Left colon (tissue), 2 donors: ENCODE measurements around the gene BCL2A1. TPM values are rescaled to one million over a fixed set of nuclear protein-coding genes. Genes with fewer than 3 reads are reported as not detected.
"Not testable (repeated sequence)": the region's sequence is repeated elsewhere in the genome, so short reads cannot be mapped to it uniquely, and the experiment has no call there.

Experiments
- ATAC-seq: fragments of 200-7000 bp; cut with Tn5 transposase; one replicate; pipeline ENCODE4 v1.9.1; 2020; ENCODE audit warnings: mild to moderate bottlenecking, moderate library complexity
- DNase-seq, 2 donors: peaks; one replicate each; pipeline ENCODE4 v3.0.0-alpha.2; 2020
- intact Hi-C, 2 donors: fragments of 100-400 bp; cut with DNase I in 1 of 2; cut with micrococcal nuclease in 1 of 2; formaldehyde crosslinking; loops; one replicate each; pipeline versions ENCODE4 v1.11.2 to v1.14.0; 2022; cut with DNase I, micrococcal nuclease
- long read RNA-seq: library from polyadenylated mRNA; unstranded; transcript quantifications from one replicate; pipeline ENCODE4 v2.0.0, GENCODE V29; 2021
- total RNA-seq, 2 donors: library from RNA; stranded (reverse); fragmentation: NEBNext Ultra II Directional; extraction: Animal tissue kit (Norgen Biotek cat#: 25700); gene quantifications; one replicate each; pipeline ENCODE4 v1.2.1, GENCODE V29; 2021
- donor health status: DM: no; HTN: no; CAD: no.
- donor health status: DM: yes; HTN: yes; CAD: no.

BCL2A1 gene
- 1 to 10 TPM; 1.4 to 1.8 TPM for total RNA-seq
- long read RNA-seq, result 0 reads

DNA sequence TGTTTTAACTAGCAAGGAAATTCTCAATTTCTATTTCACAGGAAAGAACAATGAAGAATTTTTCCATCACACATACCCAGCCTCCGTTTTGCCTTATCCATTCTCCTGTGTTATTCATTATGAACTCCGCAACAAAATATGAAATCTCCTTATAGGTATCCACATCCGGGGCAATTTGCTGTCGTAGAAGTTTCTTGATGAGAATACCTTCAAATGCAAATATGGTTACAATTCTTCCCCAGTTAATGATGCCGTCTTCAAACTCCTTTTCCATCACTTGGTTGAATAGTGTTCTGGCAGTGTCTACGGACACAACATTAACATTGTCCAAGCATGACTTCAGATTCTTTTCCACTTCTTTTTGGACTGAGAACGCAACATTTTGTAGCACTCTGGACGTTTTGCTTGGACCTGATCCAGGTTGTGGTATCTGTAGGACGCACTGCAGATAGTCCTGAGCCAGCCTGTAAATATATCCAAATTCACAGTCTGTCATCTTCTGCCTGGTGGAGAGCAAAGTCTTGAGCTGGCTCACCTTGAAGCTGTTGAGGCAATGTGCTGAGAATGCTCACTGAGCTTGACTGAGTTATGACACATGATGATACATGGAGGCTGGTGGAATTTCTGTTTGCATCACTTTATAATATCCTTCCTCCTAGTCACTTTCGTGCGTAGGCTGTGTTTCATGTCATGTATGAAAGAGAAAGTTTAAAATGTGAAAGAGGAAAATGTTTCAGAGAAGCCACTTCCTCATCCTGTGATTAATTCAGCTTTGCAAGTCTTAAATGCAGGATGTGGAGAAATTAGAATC is at the start of gene BCL2A1:
BCL2A1 (minus strand) TSS at position 573 of the 811 bp plus-strand sequence; CDS start at position 496, 77 bp downstream.
- ATAC-seq, result no peak

DNA sequence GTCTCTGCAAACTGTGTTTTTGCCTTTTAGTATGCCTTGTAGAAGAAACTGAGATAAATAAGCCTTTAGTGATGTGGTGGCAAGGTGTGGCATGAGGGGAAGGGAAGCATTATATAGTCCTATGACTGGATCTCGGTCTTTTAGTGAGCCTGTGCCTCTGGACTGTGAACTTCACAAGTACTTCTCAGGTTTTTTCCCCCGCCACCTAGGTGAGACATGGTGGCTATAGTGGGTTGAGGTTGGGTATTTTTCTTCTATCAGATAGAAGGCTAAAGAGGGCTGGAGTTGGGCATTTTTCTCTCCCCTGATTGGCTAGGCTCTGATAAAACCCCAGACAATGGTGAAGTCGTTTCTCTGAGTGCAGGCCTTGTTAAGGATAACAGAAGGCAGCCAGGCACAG is 49.7 kb upstream of the BCL2A1 start:
- no peak for ATAC-seq
- intact Hi-C loops, result no loop called here
- no peak for DNase-seq

More for the DNA sequence above, at the start of gene BCL2A1:
- intact Hi-C loops, result no loop called here
- DNase-seq, result no peak

- ATAC-seq, DNase-seq, intact Hi-C loops: not testable (repeated sequence)
Measured at GRCh38 chr15:80020149-80020548, 49.2 kb upstream of the BCL2A1 start.

- intact Hi-C loops, result no loop called here
Measured at GRCh38 chr15:80019168-80019745, 48.3 kb upstream of the BCL2A1 start.

DNA sequence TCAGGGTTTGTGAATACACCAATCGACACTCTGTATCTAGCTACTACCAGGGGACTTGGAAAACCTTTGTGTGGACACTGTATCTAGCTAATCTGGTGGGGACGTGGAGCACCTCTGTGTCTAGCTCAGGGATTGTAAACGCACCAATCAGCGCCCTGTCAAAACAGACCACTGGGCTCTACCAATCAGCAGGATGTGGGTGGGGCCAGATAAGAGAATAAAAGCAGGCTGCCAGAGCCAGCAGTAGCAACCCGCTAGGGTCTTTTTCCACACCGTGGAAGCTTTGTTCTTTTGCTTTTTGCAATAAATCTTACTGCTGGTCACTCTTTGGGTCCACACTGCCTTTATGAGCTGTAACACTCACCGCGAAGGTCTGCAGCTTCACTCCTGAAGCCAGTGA is 46.1 kb upstream of the BCL2A1 start:
- DNase-seq, ATAC-seq, intact Hi-C loops: not testable (repeated sequence)

More at GRCh38 chr15:80019168-80019745, 48.3 kb upstream of the BCL2A1 start:
- ATAC-seq (no peak), DNase-seq (no peak)

GRCh38 chr15:80016506-80016905 is 45.5 kb upstream of the BCL2A1 start:
- ATAC-seq, DNase-seq, intact Hi-C loops: not testable (repeated sequence)

- DNase-seq, result no peak
- no peak for ATAC-seq
- intact Hi-C loops, result no loop called here
Measured at GRCh38 chr15:80015156-80015555, 44.2 kb upstream of the BCL2A1 start.

- DNase-seq, intact Hi-C loops, ATAC-seq: not testable (repeated sequence)
Measured at GRCh38 chr15:80014186-80014585, 43.2 kb upstream of the BCL2A1 start.

GRCh38 chr15:80012060-80012726 is 41.2 kb upstream of the BCL2A1 start:
- intact Hi-C loops, result no loop called here
- no peak for ATAC-seq
- DNase-seq, result no peak

- DNase-seq, result no peak
- intact Hi-C loops, result no loop called here
- no peak for ATAC-seq
Measured at GRCh38 chr15:80011596-80011995, 40.6 kb upstream of the BCL2A1 start.

DNA sequence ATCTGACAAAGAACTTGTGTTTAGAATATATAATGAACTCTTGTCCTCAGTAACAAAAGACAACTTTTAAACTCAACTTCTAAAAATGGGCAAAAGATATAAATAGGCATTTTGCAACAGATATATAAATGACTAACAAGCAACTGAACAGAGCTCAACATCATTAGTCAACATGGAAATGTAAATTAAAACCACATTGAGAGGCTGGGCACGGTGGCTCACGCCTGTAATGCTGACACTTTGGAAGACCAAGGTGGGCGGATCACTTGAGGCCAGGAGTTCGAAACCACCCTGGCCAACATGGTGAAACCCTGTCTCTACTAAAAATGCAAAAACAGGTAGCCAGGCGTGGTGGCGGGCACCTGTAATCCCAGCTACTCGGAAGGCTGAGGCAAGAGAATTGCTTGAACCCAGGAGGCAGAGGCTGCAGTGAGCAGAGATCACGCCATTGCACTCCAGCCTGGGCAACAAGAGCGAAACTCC is 40.1 kb upstream of the BCL2A1 start:
- intact Hi-C loops, result not testable (repeated sequence)

DNA sequence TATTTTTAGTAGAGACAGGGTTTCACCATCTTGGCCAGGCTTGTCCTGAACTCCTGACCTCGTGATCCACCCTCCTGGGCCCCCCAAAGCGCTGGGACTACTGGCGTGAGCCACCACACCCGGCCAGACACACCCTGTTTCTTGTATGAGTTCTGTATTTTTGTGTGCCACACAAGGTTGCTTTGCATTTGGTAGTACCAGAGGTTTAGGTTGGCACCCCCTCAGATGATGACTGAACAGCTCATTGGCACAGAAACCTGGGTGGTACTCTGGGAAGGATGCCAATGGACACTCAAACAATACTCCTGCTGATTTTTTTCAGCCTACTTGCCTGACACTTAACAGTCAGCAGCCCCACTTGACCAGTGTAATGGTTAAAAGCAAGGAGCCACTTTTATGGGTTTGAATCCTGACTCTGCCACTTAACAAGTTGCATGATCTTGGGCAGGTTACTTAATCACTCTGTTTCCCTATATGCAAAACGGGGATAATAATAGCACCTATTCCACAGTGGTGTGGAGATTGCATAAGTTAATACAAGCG is 39.2 kb upstream of the BCL2A1 start:
- ATAC-seq (no peak), DNase-seq (no peak)
- intact Hi-C loops, result no loop called here

More for the DNA sequence above, 40.1 kb upstream of the BCL2A1 start:
- DNase-seq, ATAC-seq: not testable (repeated sequence)

- intact Hi-C loops, result no loop called here
- ATAC-seq, result no peak
- no peak for DNase-seq
Measured at GRCh38 chr15:80007532-80007931, 36.5 kb upstream of the BCL2A1 start.

DNA sequence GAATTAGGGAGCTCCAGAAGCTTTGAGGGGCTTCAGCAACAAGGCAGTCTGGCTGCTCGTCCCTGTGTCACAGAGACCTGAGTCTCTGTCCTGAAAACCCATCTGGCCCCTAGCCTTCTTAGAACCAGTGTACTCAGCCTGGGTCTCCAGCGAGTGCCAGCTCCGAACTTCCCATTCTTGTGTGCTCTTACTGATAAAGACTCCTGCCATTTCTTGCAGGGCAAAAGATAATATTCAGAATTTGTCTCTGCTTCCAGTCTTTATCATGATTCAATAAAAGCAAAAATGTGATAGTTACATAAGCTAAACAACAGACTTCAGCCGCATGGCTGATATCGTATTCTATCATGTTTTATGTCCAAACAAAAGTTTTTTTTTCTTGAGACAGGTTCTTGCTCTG is 36.0 kb upstream of the BCL2A1 start:
- intact Hi-C loops, result no loop called here
- no peak for DNase-seq
- no peak for ATAC-seq

GRCh38 chr15:80003934-80004472 is 33.0 kb upstream of the BCL2A1 start:
- DNase-seq, result no peak
- ATAC-seq, result no peak
- intact Hi-C loops, result no loop called here

DNA sequence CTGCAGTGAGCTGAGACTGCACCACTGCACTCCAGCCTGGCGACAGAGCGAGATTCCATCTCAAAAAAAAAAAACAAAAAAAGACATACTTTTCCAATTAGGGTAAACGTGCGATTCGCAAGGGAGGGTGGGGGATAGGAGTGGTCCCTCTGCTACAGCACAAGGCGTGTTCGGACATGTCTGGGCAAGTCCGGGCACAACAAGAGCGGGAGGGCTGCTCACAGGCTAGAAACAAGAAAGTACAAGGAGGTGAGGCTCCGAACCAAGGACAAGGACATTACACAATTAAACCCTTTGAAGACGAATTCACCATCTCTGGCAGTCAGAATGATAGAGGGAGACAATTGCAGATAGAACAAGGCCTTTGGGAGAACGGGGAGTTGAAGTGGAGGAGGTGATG is 32.2 kb upstream of the BCL2A1 start:
- ATAC-seq, result no peak
- intact Hi-C loops, result no loop called here
- DNase-seq, result no peak

DNA sequence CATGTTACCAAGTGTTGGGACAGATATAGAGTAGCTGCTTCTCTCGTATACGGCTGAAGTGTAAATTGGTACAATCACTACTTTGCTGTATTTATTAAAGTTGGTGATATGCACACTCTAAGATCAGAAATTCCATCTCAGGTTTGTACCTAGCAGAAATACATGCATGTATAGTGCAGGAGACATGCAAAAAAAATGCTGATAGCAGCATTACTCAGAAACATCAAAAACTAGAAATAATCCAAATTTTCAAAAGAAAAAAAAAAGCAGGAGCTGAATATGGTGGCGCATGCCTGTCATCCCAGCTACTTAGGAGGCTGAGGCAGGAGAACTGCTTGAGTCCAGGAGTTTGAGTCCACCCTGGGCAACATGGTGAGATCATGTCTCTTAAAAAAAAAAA is 31.3 kb upstream of the BCL2A1 start:
- intact Hi-C loops, result no loop called here
- DNase-seq, result no peak
- ATAC-seq, result no peak

GRCh38 chr15:79994615-79995014 is 23.6 kb upstream of the BCL2A1 start:
- DNase-seq, result no peak
- no peak for ATAC-seq
- intact Hi-C loops, result loop anchor here in 1 of 2 donors (5.0 kb wide), 1 partner anchor 612 kb away; no protein-coding TSS in a partner anchor

DNA sequence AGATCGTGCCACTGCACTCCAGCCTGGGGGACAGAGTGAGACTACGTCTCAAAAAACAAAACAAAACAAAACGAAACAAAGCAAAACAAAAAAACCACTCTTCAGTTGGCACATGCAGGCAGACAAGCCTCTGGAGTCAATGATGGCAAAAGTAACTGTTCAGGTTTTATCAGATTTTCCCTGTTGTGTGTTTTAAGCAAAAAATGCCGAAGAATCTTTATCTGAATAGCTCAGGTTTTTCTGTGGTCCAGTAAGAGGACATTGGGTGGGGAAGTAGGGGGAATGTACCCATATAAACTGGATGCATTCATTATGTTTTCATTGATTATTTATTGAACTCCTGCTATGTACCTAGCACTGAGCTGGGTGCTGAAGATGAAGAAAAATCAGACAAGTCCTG is 20.8 kb upstream of the BCL2A1 start:
- intact Hi-C loops, result loop anchor here in 1 of 2 donors (5.0 kb wide), 1 partner anchor 610 kb away; no protein-coding TSS in a partner anchor
- ATAC-seq (no peak), DNase-seq (no peak)
